HG03039 (cell line): ENCODE results near the gene CPLX1.

Experiments
- ATAC-seq: cut with Tn5 transposase; IDR thresholded peaks from one replicate; pipeline ENCODE4 v1.9.1; 2021; ENCODE audit warnings: mild to moderate bottlenecking, moderate library complexity; ENCODE audit not compliant: unreplicated experiment

CPLX1 gene

DNA sequence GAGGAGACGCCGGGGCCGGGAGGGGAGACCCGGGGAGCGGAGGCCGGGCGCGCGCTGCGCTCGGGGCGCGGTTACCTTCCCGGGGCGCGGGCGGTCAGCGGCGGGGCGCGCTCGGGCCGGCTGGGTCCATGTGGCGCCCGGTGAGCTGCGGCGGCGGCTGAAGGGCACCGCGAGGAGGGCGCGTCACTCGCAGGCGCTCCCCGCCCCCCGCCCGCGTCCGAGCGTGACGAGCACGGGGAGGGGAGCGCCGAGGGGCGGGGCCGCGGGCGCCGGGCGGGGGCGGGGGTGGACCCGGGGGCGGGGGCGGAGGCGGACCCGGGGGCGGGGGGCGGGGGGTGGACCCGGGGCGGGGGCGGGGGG, at the start of gene CPLX1:
Gene CPLX1, minus strand, starts transcription at position 159 of the 360 bp plus-strand sequence. CDS start 1,607 bp downstream, outside the sequence.
- ATAC-seq: no peak

DNA sequence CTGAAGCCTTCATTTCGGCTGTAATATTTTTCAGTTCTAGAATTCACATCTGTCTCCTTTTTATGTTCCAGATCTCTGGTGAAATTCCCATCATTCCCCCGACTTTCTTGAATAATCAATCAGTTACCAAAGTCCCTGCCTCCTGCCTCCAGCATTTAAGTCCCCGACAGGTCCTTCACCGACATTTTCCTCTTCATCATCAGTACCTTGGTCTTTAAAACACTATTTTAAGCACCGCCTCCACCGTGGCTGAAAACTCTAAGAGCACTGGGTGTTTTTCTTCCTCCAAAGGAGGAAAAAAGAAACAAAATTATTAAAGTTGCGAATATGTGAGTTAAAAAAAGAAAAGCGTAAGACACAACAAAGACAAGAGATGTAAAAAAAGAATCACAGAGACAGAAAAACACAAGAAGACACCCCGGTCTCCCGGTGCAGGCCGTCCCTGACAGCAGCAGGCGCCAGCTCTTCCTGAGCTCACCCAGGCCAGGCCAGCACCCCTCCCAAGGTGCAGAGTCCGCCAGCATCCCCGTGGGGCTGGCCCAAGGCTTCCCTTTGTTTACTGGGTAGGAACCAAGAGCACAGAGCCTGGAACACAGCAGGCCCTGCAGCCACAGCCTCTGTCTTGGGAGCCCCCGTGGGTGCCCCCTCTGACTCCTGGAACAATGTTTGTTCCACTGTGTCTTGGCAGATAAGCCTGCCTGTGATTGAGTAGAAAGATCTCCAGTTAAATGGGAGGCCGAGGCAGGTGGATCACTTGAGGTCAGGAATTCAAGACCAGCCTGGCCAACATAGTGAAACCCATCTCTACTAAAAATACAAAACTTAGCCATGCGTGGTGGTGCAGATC, 49.3 kb upstream of the CPLX1 start:
- ATAC-seq: no peak

DNA sequence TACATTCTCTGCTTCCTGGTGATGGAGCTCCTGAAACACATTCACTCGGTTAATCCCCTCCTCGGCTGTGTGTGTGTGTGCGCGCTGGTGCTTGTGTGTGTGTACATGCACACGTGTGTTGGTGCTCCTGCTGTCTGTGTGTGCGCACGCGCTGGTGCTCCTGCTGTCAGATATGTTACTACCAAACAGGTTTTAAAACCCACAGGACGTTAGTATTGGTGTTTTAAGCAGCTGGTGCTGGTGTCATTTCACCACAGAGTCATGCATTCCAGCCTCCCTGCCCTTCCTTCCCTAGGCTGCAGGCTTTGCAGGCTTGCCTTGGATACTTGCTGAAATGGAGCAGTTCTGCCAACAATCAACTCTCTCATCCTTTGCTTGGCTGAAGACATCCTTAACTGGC, 48.1 kb upstream of the CPLX1 start:
- no peak for ATAC-seq

DNA sequence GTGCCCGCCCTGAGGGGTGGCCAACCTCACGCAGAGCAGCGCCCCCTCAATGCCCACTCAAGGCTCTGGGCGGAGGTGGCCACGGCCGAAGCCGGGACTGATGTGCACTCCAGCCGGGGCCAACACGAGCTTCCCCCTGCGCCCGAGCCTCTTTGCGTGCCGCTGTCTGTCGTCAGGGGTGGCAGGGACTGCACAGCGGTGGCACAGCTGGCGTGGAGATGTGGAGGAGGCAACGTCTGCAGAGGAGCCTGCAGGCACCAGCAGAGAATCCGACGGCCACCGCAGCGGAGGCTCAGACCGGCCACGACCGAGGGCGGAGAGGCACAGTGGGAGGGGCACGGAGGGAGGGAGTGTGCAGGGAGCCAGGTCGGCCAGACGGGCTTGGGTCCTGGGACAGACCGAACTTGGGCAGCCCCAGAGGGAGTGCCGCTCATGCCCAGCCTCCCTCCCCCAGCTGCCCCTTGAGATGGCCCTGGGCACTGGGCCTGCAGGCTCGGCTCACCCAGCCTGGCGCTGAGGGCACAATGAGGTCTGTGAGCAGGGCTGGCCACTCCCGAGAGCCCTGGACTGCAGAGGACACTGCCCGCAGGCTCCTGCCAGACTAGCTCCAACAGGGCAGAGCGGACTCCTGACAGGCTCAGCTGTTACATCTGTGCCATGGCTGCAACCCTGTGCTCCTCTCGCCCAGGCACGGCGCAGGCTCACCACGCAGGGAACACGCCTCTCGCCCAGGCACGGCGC, 46.5 kb upstream of the CPLX1 start:
- no peak for ATAC-seq

DNA sequence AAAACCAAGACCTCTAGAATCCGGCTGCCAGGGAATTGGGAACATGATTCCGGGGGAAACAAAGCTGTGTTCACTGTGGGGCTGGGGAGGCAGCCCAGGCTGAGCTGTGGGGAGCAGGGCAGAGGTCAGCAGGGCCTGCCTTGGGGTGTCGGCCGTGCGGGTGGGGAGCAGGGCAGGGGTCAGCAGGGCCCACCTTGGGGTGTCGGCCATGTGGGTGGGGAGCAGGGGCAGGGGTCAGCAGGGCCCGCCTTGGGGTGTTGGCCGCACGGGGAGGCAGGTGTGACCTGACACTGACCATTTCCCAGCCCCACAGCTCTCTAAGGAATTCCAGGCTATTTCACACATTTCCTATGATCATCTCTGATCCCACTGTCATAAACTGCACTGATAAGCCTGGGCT, 45.6 kb upstream of the CPLX1 start:
- ATAC-seq: no peak

DNA sequence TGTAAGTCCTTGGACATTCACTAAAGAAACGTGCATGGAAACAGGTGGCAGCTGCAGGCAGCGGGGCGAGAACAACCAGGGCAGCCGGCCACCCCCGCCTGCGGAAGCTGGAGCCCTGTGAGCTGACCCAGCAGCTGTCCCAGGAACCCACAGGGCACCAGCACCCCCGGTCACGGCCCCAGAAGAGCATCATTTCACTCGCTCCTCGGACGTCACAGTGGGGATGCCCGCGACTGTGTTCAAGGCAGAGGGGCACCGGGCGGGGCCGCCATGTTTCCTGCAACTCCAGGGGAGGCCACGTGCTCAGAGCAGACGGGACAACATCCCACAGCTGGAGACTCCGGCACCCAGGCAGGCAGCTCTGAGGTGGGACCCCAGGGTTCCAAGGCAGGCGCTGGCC, 45.0 kb upstream of the CPLX1 start:
- no peak for ATAC-seq

DNA sequence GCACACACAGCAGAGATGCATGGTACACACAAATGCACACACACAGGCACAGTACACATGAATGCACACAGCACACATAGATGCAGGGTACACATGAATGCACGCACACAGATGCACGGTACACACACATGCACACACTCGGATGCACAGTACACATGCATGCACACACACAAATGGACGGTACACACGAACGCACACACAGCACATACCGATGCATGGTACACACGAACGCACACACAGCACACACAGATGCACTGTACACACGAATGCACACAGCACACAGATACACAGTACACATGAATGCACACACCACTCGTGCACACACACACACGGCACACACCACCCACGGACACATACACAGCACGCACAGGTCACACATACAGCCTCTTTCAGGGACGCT, 43.8 kb upstream of the CPLX1 start:
- ATAC-seq: no peak

DNA sequence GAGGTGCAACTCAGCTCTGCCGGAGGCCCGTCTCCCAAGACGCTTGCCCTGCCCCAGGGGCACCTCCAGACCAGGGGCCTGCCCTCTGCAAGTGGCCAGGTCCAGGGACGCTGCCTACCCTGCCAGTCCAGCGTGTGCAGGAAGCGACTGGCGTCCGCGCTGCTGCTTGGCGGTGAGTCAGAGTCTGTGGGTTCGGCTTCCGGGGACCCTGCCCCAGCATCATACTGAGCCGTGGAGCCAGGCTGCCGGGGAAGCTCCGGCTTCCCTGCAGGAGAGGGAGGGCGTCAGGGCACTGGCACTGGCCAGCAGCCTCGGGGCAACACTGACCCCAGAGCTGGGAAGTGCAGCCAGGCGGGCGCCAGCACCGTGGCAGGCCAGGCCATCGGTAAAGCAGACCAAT, 42.5 kb upstream of the CPLX1 start:
- no peak for ATAC-seq

DNA sequence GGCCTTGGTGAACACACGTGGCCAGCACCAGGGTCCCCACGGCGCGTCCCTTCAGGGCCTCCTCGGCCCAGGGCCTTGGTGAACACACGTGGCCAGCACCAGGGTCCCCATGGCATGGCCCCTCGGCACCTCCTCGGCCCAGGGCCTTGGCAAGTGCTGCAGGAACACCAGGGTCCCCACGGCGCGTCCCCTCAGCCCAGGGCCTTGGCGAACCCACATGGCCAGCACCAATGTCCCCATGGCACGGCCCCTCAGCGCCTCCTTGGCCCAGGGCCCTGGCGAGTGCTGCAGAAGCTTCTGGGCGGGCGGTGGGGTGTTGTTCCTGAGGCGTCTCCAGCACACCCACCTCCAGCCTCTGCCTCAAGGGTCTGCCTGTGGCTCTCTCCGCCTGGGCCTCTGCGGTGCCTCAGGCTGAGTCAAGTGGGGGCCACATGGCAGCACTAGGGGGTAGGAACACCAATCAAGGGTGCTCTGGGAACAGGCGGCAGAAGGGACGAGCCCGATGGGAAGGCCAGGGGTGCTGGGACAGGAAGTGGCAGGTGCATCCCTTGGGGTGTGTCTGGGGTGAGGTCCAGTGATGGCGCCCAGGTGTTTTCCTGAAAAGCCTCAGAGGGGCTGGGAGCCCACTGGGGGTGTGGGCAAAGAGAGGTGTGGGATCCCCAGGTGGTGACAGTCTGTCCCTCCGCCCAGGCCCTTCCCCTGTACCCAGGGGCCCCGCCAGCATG, 41.8 kb upstream of the CPLX1 start:
- no peak for ATAC-seq

DNA sequence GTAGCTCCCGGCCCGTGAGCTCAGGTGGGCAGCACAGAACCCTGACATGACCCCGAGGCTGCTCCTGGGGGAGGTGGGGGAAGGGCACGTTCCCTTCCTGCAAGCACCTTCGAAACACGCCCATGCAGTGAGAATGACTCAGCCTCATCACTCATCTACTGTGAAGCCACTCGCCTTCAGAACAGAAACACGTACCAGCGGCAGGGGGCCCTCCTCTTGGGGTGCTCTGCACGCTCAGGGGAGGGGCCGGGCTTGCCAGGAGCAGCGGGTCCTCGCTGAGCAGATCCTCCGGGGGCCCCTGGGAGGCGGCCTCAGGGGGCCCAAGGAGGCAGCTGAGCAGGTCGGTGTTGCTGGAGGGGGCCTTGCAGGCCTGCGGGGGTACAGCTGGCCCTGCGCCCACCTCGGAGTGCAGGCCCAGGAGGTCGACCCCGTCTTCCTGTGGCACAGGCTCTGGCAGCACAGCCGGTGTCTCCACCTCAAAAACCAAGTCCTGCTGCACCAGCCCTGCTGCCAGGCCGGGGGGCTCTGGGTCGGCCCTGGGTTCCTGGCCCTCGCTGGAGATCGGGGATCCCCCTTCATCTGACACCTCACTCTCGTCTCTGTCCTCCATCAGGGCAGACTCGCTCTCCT, 40.9 kb upstream of the CPLX1 start:
- ATAC-seq: no peak

DNA sequence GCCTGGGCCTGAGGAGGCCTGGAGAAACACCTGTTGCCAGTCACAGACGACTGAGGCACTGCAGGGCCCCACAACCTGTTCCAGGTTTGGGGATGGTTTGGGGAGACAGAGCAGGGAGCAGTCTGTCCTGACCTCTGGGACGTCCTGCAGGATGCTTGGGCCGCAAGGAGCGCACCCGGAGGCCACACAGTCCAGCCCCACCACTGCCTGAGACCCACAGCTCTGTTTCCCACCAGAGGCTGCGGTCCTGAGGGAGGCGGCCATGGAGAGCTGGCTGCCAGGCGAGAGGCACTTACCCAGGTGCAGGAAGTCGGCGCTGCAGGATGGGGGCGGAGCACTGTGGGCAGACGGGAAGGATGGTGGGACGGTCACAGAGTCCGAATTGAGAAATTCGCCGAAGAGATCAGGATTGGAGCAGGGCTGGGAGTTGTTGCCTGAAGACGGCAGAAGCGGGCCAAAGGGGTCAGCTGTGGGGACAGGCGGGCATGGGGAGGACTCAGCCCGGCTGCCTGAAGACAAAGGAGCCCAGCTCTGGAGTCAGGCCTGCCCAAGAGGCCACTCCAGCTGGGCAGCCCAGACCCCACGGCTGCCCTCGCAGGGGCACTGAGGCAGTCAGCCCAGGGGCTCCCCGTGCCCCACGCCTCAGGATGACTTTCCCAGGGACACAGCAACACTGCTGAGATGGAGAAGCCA, 40.3 kb upstream of the CPLX1 start:
- ATAC-seq: no peak

DNA sequence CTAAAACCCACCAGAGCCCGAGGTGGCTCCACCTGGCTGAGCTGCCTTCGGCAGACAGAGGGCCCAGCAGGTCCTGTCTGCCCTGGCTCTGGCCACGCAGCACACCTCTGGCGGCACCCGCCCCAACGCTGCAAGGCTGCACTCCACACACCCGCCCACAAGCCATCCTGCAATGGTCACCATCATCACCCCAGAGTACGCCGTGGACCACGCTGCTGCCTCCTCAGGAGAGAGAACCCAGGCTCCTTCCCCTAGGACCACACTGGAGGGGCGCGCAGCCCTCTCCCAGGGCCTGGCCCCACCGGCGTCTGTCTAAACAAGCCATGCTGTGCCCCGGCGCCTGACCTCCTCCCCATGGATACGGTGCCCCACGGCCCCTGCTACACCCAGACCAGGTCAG, 39.6 kb upstream of the CPLX1 start:
- no peak for ATAC-seq

DNA sequence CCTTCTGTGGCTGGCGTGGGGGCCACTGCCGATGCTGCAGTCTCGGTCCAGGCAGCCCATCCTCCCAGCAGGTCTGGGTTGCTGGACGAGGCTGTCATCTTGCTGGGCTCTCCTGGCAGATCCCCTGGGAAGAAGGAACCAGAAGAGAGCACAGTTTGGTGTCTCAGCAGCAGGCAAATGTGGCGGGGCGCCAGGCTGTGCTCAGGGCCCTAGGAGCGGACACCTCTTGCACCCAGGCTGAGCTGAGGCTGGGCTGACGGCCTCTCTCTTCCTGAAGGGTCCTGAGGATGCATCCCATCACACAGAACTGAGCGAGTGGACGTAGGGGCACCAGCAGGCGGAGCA, 39.2 kb upstream of the CPLX1 start:
- ATAC-seq: no peak

DNA sequence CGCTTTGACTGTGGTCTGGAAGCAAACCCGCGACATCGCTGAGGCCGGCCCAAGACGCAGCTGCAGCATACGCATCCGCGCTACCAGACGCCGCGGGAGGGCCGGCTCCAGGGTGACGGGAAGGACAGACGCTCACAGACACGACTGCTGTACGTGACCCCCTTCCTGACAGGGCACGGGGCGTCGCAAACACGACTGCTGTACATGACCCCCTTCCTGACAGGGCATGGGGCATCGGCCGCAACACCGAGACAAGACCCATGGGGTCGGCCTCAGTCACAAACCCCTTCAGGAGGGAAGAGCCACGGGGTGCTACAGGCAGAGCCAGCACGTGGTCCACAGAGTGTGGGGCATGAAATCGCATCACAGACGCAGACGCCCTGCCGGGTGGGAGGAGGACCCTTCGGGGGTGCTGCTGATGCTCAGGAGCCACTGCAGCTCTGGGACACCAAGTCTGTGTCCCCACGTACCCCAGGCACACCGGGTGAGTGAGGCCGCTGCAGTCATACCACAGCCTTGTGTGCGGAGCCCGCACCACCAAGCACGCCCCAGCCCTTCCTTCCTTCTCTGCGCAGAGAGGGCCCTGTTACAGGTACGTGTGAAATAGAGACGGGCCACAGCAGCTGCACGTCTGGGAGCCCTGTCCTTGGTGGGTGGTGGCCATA, 38.7 kb upstream of the CPLX1 start:
- ATAC-seq: no peak

DNA sequence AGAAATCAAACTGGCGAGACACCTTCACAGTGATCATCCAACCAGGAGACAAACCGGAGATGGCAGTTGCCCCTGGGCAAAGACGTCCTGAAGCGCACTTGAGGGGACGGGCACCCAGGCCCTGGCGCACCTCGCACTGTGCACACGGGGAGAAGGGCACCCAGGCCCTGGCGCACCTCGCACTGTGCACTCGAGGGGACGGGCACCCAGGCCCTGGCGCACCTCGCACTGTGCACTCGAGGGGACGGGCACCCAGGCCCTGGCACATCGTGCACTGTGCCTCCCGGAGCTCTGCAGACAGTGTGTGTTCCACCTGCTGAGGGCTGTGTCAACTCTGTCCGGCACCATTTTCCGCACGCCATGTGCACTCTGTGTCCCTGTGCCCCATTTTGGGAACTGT, 34.6 kb upstream of the CPLX1 start:
- no peak for ATAC-seq

DNA sequence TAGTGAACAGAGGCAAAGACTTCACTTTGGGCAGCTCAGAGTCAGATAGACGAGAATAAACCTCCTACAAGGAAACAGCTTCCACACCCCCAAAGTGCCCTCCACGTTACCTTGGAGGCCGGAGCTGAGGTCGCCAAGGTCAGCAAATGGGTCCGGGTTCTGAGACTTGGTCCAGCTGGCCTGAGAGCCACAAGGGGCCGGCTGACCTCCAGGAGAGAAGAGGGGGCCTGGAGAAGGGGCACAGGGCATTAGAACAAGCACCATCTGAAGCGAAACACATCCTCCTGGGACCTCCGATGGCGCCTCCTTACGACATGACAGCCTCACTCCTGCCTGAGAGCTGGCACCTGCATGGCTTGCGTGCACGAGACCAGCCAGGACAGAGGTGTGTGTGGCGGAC, 33.6 kb upstream of the CPLX1 start:
- no peak for ATAC-seq

DNA sequence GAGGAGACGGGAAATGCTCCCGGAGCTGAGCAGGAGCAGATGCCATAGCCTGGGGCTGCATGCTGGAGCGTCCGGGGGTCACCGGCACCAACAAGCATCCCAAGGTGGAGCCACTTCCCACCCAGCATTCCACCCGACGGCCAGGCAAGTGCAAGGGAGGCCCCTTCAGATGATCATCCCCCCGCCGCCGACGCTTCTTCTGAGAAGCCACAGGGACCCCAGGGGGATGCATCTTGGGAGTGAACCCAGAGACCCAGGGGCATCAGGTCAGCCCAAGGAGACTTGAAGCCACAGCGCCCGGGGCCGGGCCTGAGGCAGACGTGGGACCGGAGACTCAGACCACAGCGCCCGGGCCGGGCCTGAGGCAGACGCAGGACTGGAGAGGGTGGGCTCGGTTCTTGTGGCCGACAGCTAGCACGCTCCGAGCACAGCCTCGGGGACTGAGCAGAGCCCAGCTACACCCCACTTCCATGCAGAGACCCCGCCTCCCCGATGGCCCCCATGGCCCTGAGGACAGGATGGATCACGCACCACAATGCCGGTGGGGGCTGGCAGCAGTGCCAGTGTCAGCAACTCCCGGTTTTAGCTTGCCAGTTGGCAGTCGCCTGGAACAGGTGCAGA, 33.0 kb upstream of the CPLX1 start:
- ATAC-seq: no peak

DNA sequence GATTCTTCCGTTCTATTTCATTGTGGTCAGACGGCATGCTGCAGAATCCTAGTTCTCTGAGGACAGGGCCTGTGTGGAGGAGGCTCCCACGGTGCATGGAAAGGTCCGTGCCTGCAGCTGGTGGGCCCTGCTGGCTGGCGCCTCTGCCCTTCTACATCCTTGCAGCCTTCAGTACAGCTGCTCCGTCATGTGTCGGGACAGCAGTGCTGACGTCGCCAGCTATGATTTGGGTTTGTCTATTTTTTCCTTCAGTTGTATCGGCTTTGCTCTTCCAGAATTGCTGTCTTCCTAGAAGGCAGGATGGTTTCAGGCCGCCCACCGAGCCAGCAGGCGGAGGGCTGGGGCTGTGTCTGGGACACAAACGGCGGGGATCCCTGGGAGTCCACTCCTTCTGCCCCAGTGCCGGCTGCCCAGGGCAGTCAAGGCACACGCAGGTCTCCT, 32.1 kb upstream of the CPLX1 start:
- ATAC-seq: no peak

DNA sequence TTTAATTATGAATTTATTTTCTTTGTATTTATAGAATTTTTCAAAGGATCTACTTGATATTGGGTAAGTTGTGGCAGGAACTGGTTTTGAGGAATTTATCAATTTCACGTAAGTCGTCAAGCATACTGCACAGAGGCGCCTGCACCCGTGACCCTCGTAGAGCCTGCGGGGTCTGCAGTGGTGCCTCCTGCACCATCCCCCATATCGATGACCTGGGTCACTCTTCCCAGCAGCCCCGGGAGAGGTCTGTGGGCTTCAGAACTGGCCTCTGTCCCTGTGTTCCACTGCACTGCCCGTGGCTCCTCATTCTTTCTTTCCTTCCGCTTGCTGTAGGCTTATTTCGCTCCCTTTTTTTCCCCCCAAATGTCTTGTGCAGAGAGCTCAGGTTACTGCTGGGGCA, 31.5 kb upstream of the CPLX1 start:
- no peak for ATAC-seq
